GM19238 (cell line): ENCODE measurements around the gene AKTIP.
"Not testable (repeated sequence)": the region's sequence is repeated elsewhere in the genome, so short reads cannot be mapped to it uniquely, and the experiment has no call there.

Experiments
- DNase-seq: peaks from one replicate; pipeline ENCODE4 v3.0.0; 2011; ENCODE audit warnings: low spot score; ENCODE audit not compliant: insufficient read length

The AKTIP gene

GRCh38 chr16:53515811-53516210 is 12.8 kb upstream of the AKTIP start:
- no peak for DNase-seq

- DNase-seq, result no peak
These were observed 12.2 kb upstream of the AKTIP start for GRCh38 chr16:53515259-53515658.

DNA sequence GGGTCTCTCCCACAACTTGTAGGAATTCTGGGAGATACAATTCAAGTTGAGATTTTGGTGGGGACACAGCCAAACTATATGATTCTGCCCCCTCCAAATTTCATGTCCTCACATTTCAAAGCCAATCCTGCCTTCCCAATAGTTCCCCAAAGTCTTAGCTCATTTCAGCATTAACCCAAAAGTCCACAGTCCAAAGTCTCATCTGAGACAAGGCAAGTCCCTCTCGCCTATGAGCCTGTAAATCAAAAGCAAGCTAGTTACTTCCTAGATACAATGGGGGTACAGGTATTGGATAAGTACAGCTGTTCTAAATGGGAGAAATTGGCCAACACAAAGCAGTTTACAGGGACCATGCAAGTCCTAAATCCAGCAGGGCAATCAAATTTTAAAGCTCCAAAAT is 9.8 kb upstream of the AKTIP start:
- not testable (repeated sequence) for DNase-seq

DNA sequence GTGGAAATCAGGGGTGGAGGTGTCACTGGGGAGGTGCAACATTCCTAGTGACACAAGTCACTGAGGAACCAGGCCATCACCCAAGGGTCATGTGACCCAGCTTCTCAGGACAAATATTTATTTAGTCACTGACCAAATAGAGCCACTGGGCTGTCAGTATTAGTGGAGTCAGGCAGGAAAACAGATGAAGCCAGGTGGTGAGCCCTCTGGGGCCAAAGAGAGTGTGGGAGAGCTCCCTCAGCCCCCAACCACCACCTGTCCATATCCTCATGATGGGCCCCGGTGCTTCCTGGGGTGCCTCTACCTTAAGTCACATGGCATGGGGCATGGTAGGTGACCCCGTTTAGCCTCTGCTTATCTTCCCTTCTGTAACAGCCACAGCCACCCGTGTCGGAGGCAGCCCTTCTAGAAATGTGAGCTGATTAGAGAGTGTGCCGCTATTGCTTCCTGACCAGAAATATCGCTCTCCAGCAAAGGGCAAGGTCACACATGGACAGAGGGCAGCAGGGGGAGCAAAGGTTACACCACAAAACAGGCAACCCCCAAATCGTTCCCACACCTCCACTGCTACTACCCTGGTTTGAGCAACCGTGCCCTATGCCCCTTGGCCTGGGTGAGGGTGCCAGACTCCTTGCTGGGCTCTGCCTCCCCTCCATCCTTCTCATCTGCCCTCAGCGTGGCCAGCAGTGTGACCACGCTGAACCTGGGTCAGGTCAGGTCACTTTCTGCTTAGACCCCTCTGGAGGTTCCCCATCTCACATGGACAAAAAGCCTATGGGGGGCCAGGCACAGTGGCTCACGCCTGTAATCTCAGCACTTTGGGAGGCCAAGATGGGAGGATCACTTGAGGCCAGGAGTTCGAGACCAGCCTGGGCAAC is 8.6 kb upstream of the AKTIP start:
- no peak for DNase-seq

DNA sequence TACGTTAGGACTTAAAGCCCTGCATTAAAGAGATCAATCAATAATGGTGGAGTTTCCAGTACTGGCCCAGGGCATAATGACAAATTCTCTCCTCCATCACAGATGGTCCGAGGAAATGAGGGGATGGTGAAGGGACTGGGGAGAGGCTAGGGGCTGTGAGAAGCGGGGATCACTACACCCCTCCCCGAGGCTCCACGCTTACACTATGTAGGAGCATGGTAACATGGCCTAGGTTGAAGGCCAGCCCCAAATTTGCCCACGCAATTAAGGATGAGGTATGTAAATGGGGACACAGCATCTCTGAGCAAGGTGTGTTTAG is 8.0 kb upstream of the AKTIP start:
- DNase-seq, result no peak

DNA sequence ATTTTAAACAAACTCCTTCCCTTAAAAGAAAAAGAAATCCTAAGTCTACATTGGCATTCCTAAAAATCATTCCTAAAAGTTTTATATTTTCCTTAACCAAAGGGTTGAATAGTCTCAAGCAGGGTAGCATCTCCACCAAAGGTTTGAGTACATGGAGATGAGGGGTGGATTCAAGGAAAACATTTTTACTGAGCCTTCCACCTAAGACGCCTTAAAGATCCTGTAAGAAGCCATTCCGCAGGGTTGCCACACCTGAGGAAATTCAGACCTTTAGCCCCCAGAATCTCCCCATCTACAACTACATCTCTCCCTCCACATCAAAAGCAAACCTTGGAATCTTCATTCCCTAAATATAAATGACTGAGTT is 7.7 kb upstream of the AKTIP start:
- no peak for DNase-seq

- peak; percentile 48 for DNase-seq
These were observed 7.1 kb upstream of the AKTIP start for GRCh38 chr16:53509906-53510703.

GRCh38 chr16:53507464-53508179 is 4.6 kb upstream of the AKTIP start:
- DNase-seq, result no peak

DNA sequence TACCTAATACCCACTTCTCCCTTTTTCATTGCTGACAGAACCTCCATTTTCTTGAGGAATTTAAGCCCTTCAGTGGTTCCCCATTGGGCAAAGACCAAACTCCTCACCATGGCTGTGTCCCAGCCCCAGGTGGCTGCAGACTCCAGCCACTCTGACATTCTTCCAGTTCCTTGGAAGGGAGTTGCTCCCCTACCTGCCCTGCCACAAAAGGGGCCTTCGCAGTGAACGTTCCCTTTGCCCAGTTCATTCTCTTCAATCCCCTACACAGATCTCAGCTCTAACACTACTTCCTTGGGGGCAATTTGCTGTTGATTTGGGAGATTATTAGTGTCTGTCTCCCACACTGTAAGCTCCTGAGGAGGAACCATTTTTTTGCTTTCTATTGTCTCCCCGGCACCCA is 3.2 kb upstream of the AKTIP start:
- no peak for DNase-seq

- DNase-seq, result no peak
These were observed 1.7 kb upstream of the AKTIP start for GRCh38 chr16:53504665-53505064.

- DNase-seq, result no peak
These were observed 1.1 kb upstream of the AKTIP start for GRCh38 chr16:53503991-53504663.

DNA sequence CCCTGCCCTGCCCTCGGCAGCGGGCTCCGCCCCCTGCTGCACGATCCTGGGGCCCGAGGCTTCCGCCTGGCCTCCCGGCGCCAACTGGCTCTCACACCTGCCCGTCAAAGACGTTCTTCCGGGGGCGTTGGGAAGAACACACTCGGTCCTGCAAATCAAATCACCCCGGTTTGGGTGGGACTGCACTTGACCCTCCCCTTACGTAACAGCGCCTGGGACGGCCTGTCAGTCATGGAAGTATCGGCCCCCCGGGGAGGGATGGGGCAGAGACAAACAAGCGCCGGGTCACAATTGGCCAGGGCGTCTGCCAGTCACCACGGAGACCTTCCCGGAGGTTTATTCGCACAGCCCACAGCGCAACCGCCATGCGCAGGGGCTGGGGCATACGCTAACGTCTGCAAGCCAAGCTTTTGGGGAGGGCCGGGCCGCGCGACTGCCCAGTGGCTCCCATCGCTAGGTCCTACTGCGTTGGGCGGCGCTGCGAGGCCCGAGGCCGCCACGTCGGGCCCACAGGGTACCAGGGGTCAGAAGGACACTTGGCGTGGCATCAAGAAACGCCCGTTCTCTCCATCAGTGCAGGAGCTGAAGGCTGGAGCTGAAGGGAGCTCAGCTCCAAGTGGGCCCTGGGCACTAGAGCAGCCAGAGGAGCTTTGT is 388 bp upstream of the AKTIP start:
- peak; percentile 91 for DNase-seq

DNA sequence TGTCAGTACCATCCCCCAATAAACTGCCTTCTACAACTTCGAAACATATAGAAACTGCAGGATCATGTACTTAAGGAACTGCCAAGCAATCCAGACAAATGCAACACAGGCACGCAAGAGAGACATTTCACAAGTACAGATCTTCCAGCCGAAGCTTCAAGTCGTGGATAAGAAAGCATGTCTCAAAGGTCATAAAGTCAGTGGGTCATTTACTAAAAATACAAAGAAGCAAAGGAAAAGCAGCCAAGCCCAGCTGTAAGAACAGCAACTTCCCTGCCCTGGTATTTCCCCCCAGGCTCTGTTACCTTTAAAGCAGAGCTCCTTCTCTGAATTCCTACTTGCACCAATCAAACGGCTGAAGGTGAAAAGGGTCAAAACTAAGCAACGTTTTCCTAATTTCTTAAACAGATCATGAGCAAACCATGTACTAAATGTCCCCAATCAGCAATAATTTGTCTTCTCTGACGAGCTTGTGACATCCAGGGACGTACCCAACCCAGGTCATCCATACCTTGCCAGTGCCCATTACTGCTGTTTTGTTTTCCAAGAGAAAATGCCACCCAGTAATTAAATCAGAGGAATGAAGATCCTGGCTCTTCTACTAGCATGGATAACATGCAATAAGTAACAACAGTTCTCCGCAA is 1.7 kb downstream of the AKTIP start:
- no peak for DNase-seq

- DNase-seq, result no peak
These were observed 4.0 kb downstream of the AKTIP start for GRCh38 chr16:53498984-53499383.

DNA sequence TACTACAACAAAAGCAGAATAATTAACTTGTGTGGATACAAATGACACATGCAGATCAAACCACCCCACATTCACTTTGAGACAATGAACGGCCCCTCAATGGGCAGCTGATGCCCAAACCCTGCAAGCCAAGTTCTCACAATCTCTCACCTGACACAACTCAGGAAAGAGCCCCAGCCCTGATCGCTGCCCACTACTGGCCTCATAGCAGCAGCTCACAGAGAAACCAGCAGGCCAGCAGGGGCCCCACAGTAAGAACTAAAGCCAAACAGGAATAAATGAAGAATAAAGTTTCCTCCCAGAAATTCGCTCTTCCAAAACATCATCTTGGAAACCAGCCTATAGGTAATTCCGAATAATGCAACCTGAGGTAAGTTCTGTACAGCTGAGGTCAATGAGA is 7.7 kb downstream of the AKTIP start:
- no peak for DNase-seq

- no peak for DNase-seq
These were observed 8.4 kb downstream of the AKTIP start for GRCh38 chr16:53494636-53495035.

DNA sequence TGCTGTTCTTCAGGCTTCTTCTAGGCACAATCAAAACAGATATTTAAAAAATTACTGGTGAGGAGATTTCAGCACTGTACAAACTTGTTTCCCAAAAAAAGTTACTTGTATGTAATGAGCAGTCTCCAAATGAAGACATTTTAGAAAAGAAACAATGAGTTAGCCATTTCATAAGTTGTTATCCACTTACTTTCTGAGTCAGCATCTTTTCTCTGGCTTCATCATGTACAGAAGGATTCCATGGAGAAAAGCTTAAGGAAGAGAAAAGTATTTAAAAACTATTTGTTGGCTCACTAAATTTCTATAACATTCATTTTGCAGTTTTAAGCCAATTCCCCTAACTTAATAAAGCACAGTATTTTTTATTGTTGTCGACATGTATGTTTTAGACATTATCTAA is 10.5 kb downstream of the AKTIP start:
- DNase-seq, result no peak

DNA sequence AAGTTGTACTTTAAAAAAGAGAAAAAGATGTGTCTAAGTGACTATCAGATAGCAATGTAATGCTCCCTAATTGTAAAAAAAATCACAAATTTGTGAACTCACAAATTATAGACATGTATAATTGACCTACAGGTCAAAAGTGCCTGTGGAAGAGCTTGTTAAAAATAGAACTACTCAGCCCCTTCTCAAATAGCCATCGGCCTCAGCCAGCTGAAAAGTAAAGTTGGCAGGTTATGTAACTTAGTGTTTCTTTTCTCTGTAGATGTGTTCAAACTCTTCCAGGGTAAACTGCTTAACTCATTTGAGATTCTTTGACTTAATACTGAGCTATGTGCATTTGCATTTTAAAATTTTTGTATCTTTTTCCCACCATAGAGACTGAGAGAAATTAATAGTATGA is 13.3 kb downstream of the AKTIP start:
- DNase-seq, result no peak

GRCh38 chr16:53486230-53486629 is 16.8 kb downstream of the AKTIP start:
- no peak for DNase-seq

- DNase-seq, result no peak
These were observed 18.5 kb downstream of the AKTIP start for GRCh38 chr16:53484542-53484941.

GRCh38 chr16:53482123-53482522 is 20.9 kb downstream of the AKTIP start:
- DNase-seq, result no peak
